Measurements from ENCODE around the gene SNCG. TPM values are rescaled to one million over a fixed set of nuclear protein-coding genes. Genes with fewer than 3 reads are reported as not detected.

SNCG gene
- total RNA-seq, 1 donor from 2014 or later, result not detected

Other genes with a start within 250 kb of the SNCG start
- 9.6 and 10.0 TPM in 2 replicates for gene BMPR1A, start 202.0 kb upstream of the SNCG start, total RNA-seq
- gene MMRN2, start 984 bp upstream of the SNCG start, total RNA-seq, result not detected in 2 replicates
- not detected in 2 replicates for gene ADIRF, start 9.9 kb downstream of the SNCG start, total RNA-seq
- not detected in 2 replicates for gene FAM25A, start 61.7 kb downstream of the SNCG start, total RNA-seq
- gene GLUD1, start 136.2 kb downstream of the SNCG start, total RNA-seq, result 99.2 and 99.7 TPM in 2 replicates
- 36.6 and 37.1 TPM in 2 replicates for gene SHLD2, start 136.6 kb downstream of the SNCG start, total RNA-seq

Measured in T-helper 2 cell treated with Interferon-gamma antibody and Interleukin-4, amounts not matched to agents 100 ng/mL and 5 ng/mL, for 36 hours (primary cell).